GM10248 (cell line): Measurements from ENCODE around the gene KAT6B.

ENCODE experiments used
- CTCF ChIA-PET: fragments of 300-600 bp; sonication (Branson Sonifier 250); formaldehyde crosslinking; extraction: SDS; loops from one replicate; lab custom pipeline; 2021; ENCODE audit warnings: antibody characterized with exemption; lab: Yijun Ruan, JAX
- POLR2A ChIA-PET: fragments of 350-650 bp; sonication (Branson Sonifier 250); formaldehyde crosslinking; extraction: SDS; loops from one replicate; lab custom pipeline; 2020; ENCODE audit warnings: antibody characterized with exemption; lab: Yijun Ruan, JAX
- DNase-seq: peaks from one replicate; pipeline ENCODE4 v3.0.0; 2012; ENCODE audit errors: extremely low spot score
- CTCF ChIP-seq: IDR thresholded peaks from 2 replicates; pipeline ENCODE4 v1.5.1; 2012; ENCODE audit warnings: mild to moderate bottlenecking, low read depth; ENCODE audit errors: extremely low read depth, missing control alignments, control extremely low read depth

Gene KAT6B

GRCh38 chr10:74862625-74863024 lies 36.2 kb downstream of the KAT6B start:
- ChIA-PET CTCF (interaction anchor here (1.1 to 3.1 kb wide), 6 partner anchors 8 to 40 kb away, joined by 3 to 13 read pairs (median 4); no protein-coding TSS in a partner anchor), POLR2A (interaction anchor here (0.6 kb wide), 1 partner anchor 689 kb away, joined by 3 read pairs; no protein-coding TSS in a partner anchor)
- no peak for DNase-seq
- no peak for TF ChIP-seq CTCF

- POLR2A ChIA-PET: no interaction called here
- CTCF ChIA-PET: interaction anchor here (1.1 to 3.1 kb wide), 3 partner anchors 9 to 13 kb away, joined by 3 to 13 read pairs (median 5); no protein-coding TSS in a partner anchor
- DNase-seq: no peak
- no peak for TF ChIP-seq CTCF
Observed at GRCh38 chr10:74863551-74863950, 37.2 kb downstream of the KAT6B start.

GRCh38 chr10:74867351-74867750 lies 41.0 kb downstream of the KAT6B start:
- TF ChIP-seq CTCF: no peak
- ChIA-PET POLR2A (no interaction called here), CTCF (interaction anchor here (0.6 to 2.1 kb wide), 4 partner anchors 9 to 350 kb away, joined by 3 to 5 read pairs (median 3); no protein-coding TSS in a partner anchor)

GRCh38 chr10:74868392-74868977 lies 42.1 kb downstream of the KAT6B start:
- ChIA-PET POLR2A (interaction anchor here (0.5 kb wide), 1 partner anchor 10 kb away, joined by 4 read pairs; no protein-coding TSS in a partner anchor), CTCF (interaction anchor here (1.0 to 1.7 kb wide), 8 partner anchors 11 to 153 kb away, joined by 3 to 8 read pairs (median 3); no protein-coding TSS in a partner anchor)
- TF ChIP-seq CTCF: no peak
- no peak for DNase-seq

More at GRCh38 chr10:74867351-74867750, 41.0 kb downstream of the KAT6B start:
- no peak for DNase-seq

- POLR2A ChIA-PET: no interaction called here
- TF ChIP-seq CTCF: no peak
- CTCF ChIA-PET: interaction anchor here (1.4 to 1.7 kb wide), 3 partner anchors 14 to 152 kb away, joined by 3 read pairs; no protein-coding TSS in a partner anchor
Observed at GRCh38 chr10:74869635-74870034, 43.2 kb downstream of the KAT6B start.

GRCh38 chr10:74870191-74870590 lies 43.8 kb downstream of the KAT6B start:
- ChIA-PET CTCF (interaction anchor here (1.5 kb wide), 1 partner anchor 152 kb away, joined by 3 read pairs; no protein-coding TSS in a partner anchor), POLR2A (no interaction called here)
- TF ChIP-seq CTCF: no peak
- DNase-seq: no peak

More at GRCh38 chr10:74869635-74870034, 43.2 kb downstream of the KAT6B start:
- DNase-seq: no peak
